B cell (primary cell): Measurements from ENCODE around the gene MLLT6. TPM values are rescaled to one million over a fixed set of nuclear protein-coding genes. Genes with fewer than 3 reads are reported as not detected.

Source experiments
- ATAC-seq: fragments of 200-7000 bp; cut with Tn5 transposase; one replicate; pipeline ENCODE4 v1.10.0; 2021; ENCODE audit warnings: low read depth, mild to moderate bottlenecking, moderate number of reproducible peaks, moderate library complexity
- CTCF ChIA-PET: fragments of 350-600 bp; sonication (Branson Sonifier 250); formaldehyde crosslinking; loops from one replicate; lab custom pipeline; 2021; ENCODE audit warnings: antibody characterized with exemption, inconsistent platforms; lab: Charles Lee
- POLR2A ChIA-PET: fragments of 350-600 bp; sonication (Branson Sonifier 250); formaldehyde crosslinking; loops from one replicate; lab custom pipeline; 2021; ENCODE audit warnings: antibody characterized with exemption; lab: Charles Lee
- DNase-seq: peaks from one replicate; pipeline ENCODE4 v3.0.0; 2013
- H2AFZ ChIP-seq: 2 replicates; pipeline ENCODE4 v1.6.1; 2012; ENCODE audit warnings: mild to moderate bottlenecking, low read depth, low read length; ENCODE audit not compliant: insufficient read depth, poor library complexity, severe bottlenecking
- H3K27ac ChIP-seq, 2 donors: 1 replicate in 1 of 2; 2 replicates in 1 of 2; pipeline ENCODE4 v1.5.1; 2012 to 2013; ENCODE audit warnings: low read length in 2 of 2, mild to moderate bottlenecking in 2 of 2, moderate library complexity in 1 of 2
- H3K27me3 ChIP-seq, 4 experiments: fragments of 200-600 bp in 1 of 4; sonication (generic) in 1 of 4; replicated peaks in 1 of 4; 1 replicate in 2 of 4; 2 replicates in 2 of 4; pipeline versions ENCODE4 v1.6.1 to v1.7.0; 2013 to 2016; ENCODE audit warnings: low read length in 3 of 4, mild to moderate bottlenecking in 2 of 4, mixed read lengths in 1 of 4, moderate library complexity in 1 of 4; ENCODE audit not compliant: insufficient read depth in 4 of 4, control insufficient read depth in 3 of 4; ENCODE audit errors: control extremely low read depth in 1 of 4
- H3K36me3 ChIP-seq, 2 experiments: replicated peaks in 1 of 2; 1 replicate in 1 of 2; 2 replicates in 1 of 2; pipeline versions ENCODE4 v1.6.1 to v1.7.1; 2013; ENCODE audit warnings: low read length in 1 of 2; ENCODE audit not compliant: insufficient read depth in 2 of 2, control insufficient read depth in 1 of 2; ENCODE audit errors: control extremely low read depth in 1 of 2, extremely low read depth in 1 of 2
- H3K4me1 ChIP-seq, 2 donors: fragments of 200-600 bp in 1 of 2; sonication (generic) in 1 of 2; 1 replicate in 1 of 2; 2 replicates in 1 of 2; pipeline versions ENCODE4 v1.5.1 to v1.6.1; 2013 to 2017; ENCODE audit warnings: low read length in 2 of 2; ENCODE audit not compliant: control insufficient read depth in 2 of 2, insufficient read depth in 2 of 2
- H3K4me2 ChIP-seq: replicated peaks from 2 replicates; pipeline ENCODE3; 2012; ENCODE audit warnings: mild to moderate bottlenecking, low read depth, low read length; ENCODE audit not compliant: poor library complexity, severe bottlenecking
- H3K4me3 ChIP-seq, 5 experiments: fragments of 200-600 bp in 1 of 5; sonication (generic) in 1 of 5; 1 replicate in 3 of 5; 2 replicates in 2 of 5; pipeline versions ENCODE4 v1.5.1 to v1.7.0; 2011 to 2016; ENCODE audit warnings: low read length in 4 of 5, mild to moderate bottlenecking in 4 of 5, low read depth in 2 of 5, control low read depth in 1 of 5, moderate library complexity in 1 of 5; ENCODE audit not compliant: insufficient read depth in 1 of 5; ENCODE audit errors: control extremely low read depth in 1 of 5, extremely low read depth in 1 of 5
- H3K79me2 ChIP-seq: fragments of 200-600 bp; sonication (generic); one replicate; pipeline ENCODE4 v1.6.0; 2016; ENCODE audit warnings: low read length; ENCODE audit not compliant: control insufficient read depth, insufficient read depth
- H3K9ac ChIP-seq: fragments of 200-600 bp; sonication (generic); 2 replicates; pipeline ENCODE4 v1.6.1; 2017; ENCODE audit warnings: mild to moderate bottlenecking, low read length, moderate library complexity
- H3K9me3 ChIP-seq, 3 donors: one replicate each; pipeline versions ENCODE4 v1.6.1 to v1.7.1; 2013; ENCODE audit warnings: low read length in 2 of 3; ENCODE audit not compliant: control insufficient read depth in 2 of 3, insufficient read depth in 1 of 3; ENCODE audit errors: control extremely low read depth in 1 of 3
- H4K20me1 ChIP-seq: 2 replicates; pipeline ENCODE4 v1.6.0; 2012; ENCODE audit warnings: mild to moderate bottlenecking, low read length; ENCODE audit not compliant: insufficient read depth, control insufficient read depth, poor library complexity, severe bottlenecking
- H3K27ac Mint-ChIP-seq: one replicate; pipeline ENCODE4 v1.8.0; 2021; ENCODE audit warnings: mixed read lengths
- H3K27me3 Mint-ChIP-seq: one replicate; pipeline ENCODE4 v1.8.0; 2021; ENCODE audit warnings: mixed read lengths
- H3K4me1 Mint-ChIP-seq: one replicate; pipeline ENCODE4 v1.8.0; 2021; ENCODE audit warnings: mixed read lengths
- H3K4me3 Mint-ChIP-seq: one replicate; pipeline ENCODE4 v1.8.0; 2021; ENCODE audit warnings: mixed read lengths
- H3K9me3 Mint-ChIP-seq: one replicate; pipeline ENCODE4 v1.8.0; 2022; ENCODE audit warnings: mixed read lengths; ENCODE audit not compliant: insufficient read depth
- EZH2 ChIP-seq: IDR thresholded peaks from 2 replicates; pipeline ENCODE4 v1.6.1; 2012; ENCODE audit warnings: borderline replicate concordance, low read depth, mild to moderate bottlenecking, moderate library complexity, low read length; ENCODE audit not compliant: insufficient read depth, poor library complexity, severe bottlenecking
- WGBS: methylation state at CpG from one replicate; pipeline ENCODE4 v1.1.5; 2013; ENCODE audit warnings: missing lambda C conversion rate; ENCODE audit not compliant: insufficient coverage; 5-methylcytosine and 5-hydroxymethylcytosine counted together
- intact Hi-C: fragments of 100-400 bp; cut with micrococcal nuclease; formaldehyde crosslinking; loops from one replicate; pipeline ENCODE4 v1.10.0; 2022
- polyA plus RNA-seq: library from polyadenylated mRNA; depleted of rRNA; stranded (reverse); fragments of >200 nt; gene quantifications from 2 replicates; pipeline ENCODE4 v1.2.3, GENCODE V29; 2012
- total RNA-seq, 2 donors: library from RNA; stranded (reverse); fragments of 120-200 nt in 1 of 2; gene quantifications; 1 replicate in 1 of 2; 2 replicates in 1 of 2; pipeline versions ENCODE4 v1.2.3 to v1.2.4, GENCODE V29; 2013 to 2022
- TF ChIP-seq, protein P1 (sequence below): fragments of 200-600 bp; IDR thresholded peaks from one replicate; pipeline ENCODE4 v1.8.0; 2022; ENCODE audit warnings: antibody characterized with exemption, mild to moderate bottlenecking

Gene MLLT6
- total and polyA plus RNA-seq, 2 donors (not counting 1 experiment from before 2014, with no cell fraction given): 165 to 288 TPM

DNA sequence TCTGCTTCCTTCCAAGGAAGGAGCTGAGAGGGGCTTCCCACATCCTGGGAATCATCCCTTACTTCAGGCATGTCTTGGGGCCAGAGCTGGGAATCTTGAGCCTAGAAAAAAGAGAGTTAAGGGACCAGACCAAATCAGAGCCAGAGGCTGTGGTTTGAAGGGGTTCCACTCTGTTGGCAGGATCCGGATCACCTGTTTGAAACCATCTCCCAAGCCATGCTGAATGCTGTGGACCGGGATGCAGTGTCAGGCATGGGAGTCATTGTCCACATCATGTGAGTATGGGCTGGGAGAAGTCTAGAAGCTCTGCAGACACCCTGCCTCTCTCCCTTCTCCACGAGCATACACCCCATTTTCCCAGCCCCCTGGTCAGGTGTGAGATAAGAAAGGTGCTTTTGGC lies 57.2 kb downstream of the MLLT6 start:
- Histone ChIP-seq H3K9me3 (no peaks in the 10 kb centered on the region), H3K79me2 (peaks cover 6% of the 10 kb centered on the region), H3K4me3 (no peak overlapping the region), H3K27ac (no peak overlapping the region), H2AFZ (no peak overlapping the region), H3K9ac (no peak overlapping the region), H3K4me2 (no peak overlapping the region), H3K27me3 (no peaks in the 10 kb centered on the region), H3K4me1 (no peaks in the 10 kb centered on the region), H3K36me3 (peaks cover 3 to 82% of the 10 kb centered on the region in 2 experiments), H4K20me1 (peaks cover 13% of the 10 kb centered on the region)
- CTCF ChIA-PET: interaction anchor here (1.0 to 1.8 kb wide), 4 partner anchors 27 to 413 kb away, joined by 3 to 6 read pairs (median 4); no protein-coding TSS in a partner anchor
- DNase-seq: no peak
- Mint-ChIP-seq H3K9me3 (no peaks in the 10 kb centered on the region), H3K4me1 (peaks cover 4% of the 10 kb centered on the region), H3K27me3 (no peaks in the 10 kb centered on the region), H3K27ac (no peak overlapping the region), H3K4me3 (no peak overlapping the region)
- ATAC-seq: no peak
- TF ChIP-seq, protein P1, sequence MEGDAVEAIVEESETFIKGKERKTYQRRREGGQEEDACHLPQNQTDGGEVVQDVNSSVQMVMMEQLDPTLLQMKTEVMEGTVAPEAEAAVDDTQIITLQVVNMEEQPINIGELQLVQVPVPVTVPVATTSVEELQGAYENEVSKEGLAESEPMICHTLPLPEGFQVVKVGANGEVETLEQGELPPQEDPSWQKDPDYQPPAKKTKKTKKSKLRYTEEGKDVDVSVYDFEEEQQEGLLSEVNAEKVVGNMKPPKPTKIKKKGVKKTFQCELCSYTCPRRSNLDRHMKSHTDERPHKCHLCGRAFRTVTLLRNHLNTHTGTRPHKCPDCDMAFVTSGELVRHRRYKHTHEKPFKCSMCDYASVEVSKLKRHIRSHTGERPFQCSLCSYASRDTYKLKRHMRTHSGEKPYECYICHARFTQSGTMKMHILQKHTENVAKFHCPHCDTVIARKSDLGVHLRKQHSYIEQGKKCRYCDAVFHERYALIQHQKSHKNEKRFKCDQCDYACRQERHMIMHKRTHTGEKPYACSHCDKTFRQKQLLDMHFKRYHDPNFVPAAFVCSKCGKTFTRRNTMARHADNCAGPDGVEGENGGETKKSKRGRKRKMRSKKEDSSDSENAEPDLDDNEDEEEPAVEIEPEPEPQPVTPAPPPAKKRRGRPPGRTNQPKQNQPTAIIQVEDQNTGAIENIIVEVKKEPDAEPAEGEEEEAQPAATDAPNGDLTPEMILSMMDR: no peak
- POLR2A ChIA-PET: interaction anchor here (1.3 kb wide), 1 partner anchor 10 kb away, joined by 4 read pairs; the partner anchor contains the start of gene PSMB3
- 100% methylated on average over 1 of the region's 3 CpGs for WGBS
- intact Hi-C loops: no loop called here

DNA sequence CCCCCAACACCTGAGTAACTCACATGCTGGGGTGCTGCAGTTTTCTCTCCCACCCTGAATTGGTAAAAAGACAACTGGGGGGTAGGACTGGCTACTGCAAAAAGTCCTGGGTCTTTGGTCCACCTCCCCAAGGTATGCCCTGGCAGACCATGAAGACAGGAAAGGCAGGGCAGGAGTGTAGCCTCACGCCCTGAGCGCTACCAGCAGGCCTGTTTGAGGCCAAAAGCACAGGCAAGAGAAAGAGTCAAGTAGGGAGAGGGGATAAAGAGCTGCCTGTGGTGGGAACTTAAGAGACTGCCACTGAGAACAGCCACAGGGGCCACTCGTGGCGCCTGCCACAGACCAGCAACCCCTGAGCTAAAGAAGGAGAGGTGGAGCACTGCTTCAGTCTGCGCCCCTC lies 61.3 kb downstream of the MLLT6 start:
- ChIA-PET CTCF (no interaction called here), POLR2A (no interaction called here)
- TF ChIP-seq, protein P1: no peak
- TF ChIP-seq EZH2: no peak
- no peak overlapping the region for H3K4me2 ChIP-seq
- H2AFZ ChIP-seq: no peak overlapping the region
- H3K4me3 Mint-ChIP-seq: no peak overlapping the region
- no peak for DNase-seq
- no peaks in the 10 kb centered on the region for H3K4me1 Mint-ChIP-seq
- no peaks in the 10 kb centered on the region for H4K20me1 ChIP-seq
- intact Hi-C loops: no loop called here
- no peaks in the 10 kb centered on the region for H3K9me3 Mint-ChIP-seq
- H3K27me3 ChIP-seq: no peaks in the 10 kb centered on the region
- ATAC-seq: no peak
- H3K9me3 ChIP-seq: no peaks in the 10 kb centered on the region
- 95% methylated on average over 5 of the region's 5 CpGs for WGBS
- no peak overlapping the region for H3K4me3 ChIP-seq
- no peaks in the 10 kb centered on the region for H3K27me3 Mint-ChIP-seq
- H3K27ac ChIP-seq: no peak overlapping the region
- no peak overlapping the region for H3K9ac ChIP-seq
- H3K4me1 ChIP-seq: no peaks in the 10 kb centered on the region
- H3K36me3 ChIP-seq: peaks cover 2 to 78% of the 10 kb centered on the region in 2 experiments
- no peaks in the 10 kb centered on the region for H3K79me2 ChIP-seq
- no peak overlapping the region for H3K27ac Mint-ChIP-seq
